Kasumi-1 (cell line): ENCODE results near the gene WNT16.

Experiments used
- DNase-seq, 2 experiments: peaks; one replicate each; lab custom pipeline; 2025; lab: John Stamatoyannopoulos, UW

The WNT16 gene

DNA sequence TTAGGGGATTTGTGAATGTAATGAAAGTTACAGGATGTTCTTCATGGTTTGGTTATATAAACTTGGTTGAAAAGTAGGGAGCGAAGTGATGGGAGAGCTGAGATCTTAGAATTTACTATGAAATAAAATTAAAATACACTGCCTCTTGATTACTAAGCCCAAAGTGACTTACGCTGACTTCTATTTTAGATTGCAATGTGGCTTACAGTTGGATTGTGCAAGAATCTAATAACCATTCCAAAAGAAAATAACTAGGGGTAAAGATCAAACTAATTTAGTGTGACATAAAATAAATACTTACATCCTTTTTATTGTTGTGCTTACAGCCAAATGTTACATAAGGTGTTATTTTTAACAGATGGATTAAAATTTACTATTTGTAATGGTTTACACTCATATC is 15.3 kb downstream of the WNT16 start:
- no peak for DNase-seq

DNA sequence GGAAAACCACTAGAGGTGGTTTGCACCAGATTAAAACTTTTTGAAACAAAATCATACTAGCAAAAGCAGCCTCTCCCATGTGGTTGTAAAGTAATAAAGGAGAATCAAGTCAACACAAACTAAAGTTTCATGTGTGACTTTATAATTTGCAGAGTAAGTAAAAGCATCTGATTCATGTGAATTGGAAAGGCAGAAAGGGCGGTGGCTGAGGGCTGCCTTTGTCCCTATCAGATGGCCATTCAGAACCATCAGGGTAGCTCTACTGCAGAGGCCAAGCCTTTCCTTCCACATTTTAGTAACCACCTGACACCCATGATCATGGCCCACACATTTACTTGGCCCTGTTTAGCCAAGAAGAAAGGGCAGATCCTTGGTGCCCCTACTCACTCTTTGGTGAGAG is 15.7 kb downstream of the WNT16 start:
- no peak for DNase-seq

DNA sequence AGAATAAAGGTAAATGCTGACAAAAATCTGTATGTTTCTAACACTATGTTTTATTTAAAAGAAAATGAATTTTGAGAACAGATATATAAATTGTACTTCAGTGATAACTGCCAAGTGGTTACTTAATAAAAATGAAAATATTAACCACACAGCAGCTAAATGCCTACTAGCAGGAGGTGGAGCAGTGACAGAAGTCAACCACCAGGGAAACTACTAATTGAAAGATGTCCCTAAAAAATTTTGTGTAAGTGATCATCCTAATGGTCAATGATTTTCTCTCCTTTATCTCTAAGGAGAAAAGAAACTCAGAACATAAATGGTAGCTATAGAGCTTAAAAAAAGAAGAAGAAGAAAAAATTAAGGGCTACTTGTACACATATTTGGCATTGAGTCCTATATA is 22.9 kb downstream of the WNT16 start:
- peak in 1 of 2 experiments; percentile 5 for DNase-seq

DNA sequence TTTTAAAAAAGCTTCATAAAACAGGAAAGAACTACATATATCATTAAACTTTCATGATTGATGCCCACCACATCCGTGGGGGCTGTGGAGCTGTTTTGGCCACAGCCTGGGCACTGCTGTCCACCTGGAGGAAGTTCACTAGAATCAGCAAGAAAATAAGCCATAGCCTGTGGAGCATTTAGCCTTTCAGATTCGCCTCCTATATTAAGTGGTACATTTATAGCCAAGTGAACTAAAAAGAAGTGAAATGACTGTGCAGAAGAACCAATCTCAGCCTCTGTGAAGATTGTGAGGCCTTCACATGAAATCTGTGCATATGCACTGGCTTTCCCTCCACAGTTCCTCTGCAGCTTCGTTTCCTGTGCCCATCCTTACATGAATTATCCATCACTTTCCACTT is 23.5 kb downstream of the WNT16 start:
- DNase-seq: no peak

DNA sequence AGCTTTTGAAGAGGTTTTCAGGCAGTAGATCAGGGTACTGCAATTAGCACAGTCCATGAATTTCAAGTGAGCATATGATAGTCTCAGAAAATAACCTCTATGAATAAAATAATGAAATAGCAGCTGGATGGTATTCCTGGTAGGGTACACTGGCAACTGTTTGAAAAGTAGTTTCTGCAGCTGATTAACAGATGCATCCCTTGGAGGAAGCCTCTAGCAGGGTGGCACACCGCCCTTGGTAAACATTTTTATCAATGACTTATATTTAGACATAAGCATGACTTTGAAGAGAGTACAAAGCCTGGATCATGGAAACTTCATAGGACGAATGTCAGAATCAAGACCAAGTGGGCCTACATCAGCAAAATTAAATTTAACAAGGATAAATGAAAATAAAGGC is 26.8 kb downstream of the WNT16 start:
- no peak for DNase-seq

DNA sequence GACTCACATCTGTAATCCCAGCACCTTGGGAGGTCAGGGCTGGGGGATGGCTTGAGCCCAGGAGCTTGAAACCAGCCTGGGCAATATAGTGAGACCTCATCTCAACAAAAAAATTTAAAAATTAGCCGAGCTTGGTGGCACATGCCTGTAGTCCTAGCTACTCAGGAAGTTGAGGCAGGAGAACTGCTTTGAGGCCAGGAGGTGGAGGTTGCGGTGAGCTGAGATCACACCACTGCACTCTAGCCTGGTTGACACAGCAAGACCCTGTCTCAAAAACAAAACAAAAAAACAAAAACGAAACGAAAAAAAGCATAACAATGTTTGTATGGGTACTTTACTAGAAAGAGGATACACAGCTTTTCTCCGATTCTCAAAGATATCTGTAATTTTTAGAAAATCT is 31.8 kb downstream of the WNT16 start:
- DNase-seq: no peak

DNA sequence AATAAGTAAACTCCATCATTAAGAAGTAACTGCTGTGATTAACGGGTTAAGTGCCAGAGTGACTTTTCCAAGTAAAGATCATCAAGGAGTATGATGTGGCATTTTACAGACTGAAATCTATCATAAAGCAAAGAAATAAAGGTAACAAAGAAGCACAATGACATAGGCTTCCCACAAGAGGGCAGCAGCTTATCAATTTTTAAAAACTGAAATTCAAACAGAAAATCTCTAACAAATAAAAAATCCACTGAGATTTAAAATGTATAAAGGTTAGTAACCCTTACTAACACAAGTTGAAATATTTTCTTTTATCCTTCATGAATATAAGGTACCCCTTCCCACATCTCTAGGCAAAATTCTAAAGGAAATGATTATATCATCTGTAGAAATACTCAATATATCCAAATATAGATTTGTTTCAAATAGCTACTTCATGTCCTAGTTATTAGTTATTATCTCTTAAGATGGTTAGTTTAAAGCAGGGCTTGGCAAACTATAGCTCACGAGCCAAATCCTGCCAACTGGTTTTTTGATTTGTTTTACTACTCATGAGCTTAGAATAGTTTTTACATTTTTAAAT is 38.1 kb downstream of the WNT16 start:
- peak; percentile 57 to 66 for DNase-seq

DNA sequence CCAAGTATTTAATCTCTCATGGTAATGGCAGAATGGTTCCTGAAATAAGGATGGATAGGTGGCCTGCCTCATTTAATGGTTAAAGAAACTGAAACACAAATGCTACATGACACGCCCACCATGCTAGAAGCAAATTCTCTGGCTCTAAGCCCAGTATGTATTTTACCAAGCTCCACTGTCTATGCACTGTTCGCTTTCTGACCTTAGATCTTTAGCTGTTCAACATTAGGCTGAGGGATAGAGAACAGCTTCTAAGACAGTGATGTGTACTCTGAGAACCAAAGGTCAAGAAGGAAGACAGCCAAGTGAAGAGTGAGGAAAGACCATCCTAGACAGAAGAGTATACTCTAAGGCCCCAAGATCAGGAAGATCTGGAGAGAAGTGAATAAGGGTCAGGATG is 40.7 kb downstream of the WNT16 start:
- no peak for DNase-seq

DNA sequence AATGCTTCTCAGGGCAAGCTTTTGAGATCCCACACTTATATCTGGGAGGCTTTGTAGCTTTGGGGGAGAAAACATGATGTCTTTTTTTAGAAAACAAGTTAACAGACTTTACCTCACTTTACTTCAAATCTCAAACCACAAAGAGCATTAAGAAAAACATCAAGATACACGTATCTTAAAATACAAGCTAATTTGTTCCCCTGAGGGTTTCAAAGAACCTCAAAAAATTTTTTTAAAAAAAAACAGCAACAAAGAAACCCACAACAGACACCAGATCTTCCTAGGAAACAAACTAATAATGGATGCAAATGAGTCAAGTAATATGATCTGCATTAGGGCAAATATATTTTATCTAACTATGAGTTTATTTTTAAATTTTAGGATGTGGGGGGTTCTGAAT is 42.6 kb downstream of the WNT16 start:
- no peak for DNase-seq

DNA sequence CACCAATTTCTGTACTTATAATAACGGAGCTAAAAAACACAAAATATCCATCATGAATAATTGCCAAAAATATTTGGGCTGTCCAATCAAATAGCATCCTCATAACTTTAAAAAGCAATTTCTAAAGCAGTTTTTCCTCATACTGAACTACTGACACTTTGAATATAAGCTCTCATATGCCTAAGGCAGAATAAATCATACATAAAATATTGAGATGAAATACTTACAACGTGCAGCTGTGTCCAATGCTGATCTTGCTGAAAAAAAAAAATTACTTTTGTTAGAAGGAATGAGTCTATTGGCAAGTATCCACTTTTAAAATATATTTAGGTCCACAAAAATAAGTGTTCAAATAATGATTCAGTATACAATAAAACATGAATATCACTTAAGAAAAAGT is 43.1 kb downstream of the WNT16 start:
- no peak for DNase-seq

DNA sequence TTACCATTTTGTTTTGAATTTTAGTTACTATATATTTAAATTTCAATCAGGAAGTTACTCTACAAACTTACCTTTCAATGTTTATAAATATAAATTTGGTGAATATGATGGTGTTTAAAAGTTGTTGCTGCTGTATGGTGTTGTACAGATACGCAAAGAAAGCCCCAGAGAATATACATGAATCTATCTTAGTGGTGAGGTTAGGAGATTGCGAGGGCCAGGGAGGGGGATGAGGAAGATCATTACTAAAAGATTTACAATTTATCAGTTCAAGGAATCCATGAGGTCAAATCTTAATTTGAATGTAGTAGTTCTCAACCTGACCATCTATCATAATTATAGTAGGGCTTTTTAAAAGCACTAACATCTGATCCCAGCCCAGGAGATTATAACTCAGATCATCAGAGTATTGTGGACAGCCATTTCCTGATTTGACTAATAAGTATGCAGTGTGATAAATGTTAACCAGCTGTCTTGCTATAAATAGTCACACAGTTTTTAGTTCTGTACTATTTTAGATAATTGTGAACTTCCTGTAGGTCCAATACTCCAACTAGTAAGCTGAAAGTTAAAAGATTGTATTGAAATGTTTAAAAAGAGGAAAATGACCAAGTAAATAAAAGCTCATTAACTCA is 43.7 kb downstream of the WNT16 start:
- DNase-seq: no peak

DNA sequence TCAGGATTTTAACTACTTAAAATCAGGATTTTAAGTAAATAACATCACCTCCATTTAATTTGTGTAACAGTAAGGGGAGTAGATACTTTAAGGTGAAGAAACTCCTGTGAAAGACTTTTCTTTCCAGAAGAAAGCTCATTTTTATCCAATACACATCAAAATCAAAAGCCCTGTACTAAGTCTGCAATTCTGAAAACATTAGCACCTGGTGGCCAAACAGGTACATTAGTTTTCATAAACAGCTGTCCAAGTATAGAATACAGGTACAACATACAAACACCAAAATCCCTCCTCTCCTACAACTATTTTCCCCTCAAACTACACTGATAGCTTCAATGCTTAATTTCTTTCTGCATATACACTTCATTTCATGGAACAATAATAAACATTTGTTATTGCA is 44.4 kb downstream of the WNT16 start:
- no peak for DNase-seq

DNA sequence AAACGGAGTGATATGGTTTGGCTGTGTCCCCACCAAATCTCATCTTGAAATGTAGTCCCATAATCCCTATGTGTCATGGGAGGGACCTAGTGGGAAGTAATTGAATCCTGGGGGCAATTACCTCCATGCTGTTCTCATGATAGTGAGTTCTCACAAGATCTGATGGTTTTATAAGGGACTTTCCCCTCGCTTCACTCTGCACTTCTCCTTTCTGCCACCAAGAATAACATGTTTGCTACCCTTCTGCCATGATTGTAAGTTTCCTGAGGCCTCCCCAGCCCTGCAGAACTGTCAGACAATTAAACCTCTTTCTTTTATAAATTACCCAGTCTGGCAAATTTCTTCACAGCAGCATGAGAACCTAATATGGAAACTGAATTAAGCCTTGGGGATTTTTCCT is 48.2 kb downstream of the WNT16 start:
- DNase-seq: peak in 1 of 2 experiments; percentile 2

DNA sequence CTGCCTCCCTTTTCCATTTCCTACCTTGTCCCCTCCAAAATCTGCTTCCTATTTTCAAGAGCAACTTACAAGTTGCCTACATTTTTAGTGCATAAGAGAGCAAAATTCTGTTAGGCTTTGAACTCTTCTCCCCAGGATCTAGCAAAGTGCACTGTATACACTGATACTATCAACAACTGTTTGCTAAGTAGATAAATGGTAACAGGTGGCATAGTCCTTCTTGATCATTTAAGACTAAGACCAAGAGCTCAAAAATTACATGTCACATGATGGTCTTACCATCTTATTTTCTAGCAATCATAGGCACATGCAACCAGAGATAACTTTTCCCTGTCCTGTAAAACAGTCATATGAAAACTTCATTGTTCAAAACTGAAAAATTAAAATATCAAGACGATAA is 51.1 kb downstream of the WNT16 start:
- no peak for DNase-seq

DNA sequence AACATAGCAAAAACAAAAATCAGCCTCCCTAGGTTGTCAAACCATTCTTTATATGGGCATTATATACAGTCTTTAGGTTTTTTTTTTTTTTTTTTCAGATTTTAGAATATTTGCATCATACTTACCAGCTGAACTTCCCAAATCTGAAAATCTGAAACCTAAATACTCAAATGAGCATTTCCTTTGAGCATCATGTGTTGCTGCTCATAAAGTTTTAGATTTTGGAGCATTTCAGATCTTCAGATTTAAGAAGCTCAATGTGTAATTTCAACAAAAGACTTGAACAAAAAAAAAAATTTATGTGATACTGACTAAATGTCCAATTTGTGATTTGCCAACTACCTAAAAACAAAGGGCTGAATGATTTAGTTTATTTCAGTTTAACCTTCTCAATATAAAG is 53.7 kb downstream of the WNT16 start:
- DNase-seq: no peak

DNA sequence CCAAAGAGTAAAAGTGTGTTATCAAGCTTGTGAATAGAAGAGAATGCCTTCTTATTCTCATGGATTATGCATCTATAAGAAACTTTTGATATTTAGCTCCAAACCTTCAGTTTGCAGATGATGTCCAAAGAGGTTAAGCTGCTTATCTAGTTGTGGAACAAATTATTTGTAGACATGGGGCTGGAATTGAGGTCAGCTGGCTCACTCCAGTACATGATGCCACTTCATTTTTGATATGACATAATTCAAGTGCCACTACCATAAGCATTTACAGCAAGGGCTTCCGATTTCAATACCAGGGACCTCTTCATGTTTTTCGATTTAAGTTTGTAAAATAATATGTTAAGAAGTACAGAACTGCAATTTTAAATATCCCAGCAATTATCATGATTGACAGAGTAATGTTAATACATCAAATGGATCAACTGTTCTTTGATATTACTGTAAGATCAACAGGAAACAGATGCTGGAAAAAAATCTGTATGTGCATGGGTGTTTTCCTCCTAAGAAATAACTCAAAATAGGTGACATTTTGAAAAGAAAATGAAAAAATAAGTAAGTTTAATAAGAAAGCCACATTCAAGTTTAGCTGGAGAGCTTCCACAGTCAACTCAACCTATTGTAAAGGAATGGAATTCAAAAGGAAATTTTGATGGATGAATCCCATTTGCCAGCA is 54.6 kb downstream of the WNT16 start:
- no peak for DNase-seq

DNA sequence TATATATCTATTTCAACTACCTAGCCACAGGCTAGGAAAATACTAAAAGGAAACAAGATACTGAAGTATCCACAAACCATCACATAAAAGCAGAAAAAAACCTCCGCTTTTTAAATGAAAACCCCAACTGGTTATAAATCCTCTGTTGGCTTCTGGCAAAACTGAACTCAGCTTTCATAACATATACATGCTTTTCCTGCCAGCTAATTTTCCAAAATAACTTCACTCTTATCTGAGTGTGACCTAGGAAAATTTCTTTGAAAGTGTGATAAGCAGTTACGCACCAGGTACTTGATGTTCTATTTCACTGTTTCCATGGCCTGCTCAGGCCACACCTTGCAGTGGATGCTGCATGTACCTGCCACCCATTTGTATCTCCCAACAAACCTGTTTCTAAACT is 55.5 kb downstream of the WNT16 start:
- DNase-seq: no peak

DNA sequence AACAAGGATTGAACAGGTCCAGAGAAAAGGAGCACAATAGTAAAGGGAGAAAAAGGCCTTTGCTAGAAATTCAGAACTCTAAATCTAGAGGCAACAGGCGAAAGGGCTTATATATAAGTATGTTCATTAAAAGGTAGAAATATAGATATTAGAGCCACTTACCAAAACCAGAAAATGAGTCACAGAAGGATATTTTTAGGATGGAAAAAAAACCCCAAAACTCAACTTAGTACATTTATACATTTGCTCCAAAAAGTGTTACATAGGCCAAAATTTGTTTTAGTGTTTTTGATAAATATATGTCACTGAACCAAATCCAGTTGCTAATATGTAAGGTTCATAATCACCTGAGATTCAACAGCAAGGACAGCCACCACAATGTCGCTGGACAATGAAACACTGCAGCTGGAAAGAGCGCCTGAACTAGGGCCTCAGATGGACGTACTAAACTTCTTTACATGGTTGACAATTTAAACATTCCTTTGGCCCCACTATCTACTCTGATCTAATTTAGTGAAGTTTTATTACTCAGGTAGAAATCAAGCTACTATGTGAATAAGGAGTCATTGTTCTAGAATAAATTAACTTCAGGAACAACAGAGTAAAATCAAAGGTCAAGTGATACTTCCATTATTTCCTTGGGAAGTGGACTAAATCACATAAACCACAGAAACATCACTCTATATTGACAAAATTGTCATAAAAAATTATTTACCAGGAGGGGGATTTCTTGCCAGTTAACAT is 56.4 kb downstream of the WNT16 start:
- no peak for DNase-seq

DNA sequence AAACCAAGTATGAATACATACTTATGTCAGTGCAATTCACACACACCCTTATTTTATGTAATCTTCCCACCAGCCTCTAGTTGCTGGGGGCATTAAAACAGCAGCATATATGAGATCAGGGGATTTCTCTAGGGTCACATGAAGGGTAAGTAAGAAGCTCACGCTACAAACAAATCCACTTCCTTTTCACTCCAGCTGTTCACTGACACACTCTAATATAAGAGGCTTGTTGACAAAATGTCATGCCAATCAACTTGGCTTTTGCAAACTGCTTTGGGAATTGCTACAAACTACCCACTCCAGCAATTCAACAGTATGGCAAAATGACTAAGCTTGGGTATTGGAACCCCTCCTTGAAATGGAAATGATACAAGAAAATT is 57.0 kb downstream of the WNT16 start:
- DNase-seq: peak; percentile 3 to 13

DNA sequence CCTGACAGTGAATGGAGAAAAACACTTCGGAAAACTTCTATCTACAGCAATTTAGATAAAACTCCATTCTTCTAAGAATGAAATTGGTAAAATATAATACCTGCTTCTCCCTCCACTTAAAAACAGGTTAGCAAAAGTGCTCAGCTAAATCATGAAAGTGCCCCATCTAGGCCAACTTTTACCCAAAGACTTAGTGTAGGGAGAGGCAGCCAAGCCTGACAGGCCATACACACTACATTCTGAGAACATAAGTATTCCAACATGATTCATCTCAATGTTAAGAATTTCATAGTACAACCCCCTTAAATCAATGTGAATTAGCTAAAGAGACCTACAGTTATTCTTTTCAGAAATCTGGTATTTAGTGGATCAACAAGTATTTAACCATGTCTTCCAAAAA is 60.1 kb downstream of the WNT16 start:
- no peak for DNase-seq

DNA sequence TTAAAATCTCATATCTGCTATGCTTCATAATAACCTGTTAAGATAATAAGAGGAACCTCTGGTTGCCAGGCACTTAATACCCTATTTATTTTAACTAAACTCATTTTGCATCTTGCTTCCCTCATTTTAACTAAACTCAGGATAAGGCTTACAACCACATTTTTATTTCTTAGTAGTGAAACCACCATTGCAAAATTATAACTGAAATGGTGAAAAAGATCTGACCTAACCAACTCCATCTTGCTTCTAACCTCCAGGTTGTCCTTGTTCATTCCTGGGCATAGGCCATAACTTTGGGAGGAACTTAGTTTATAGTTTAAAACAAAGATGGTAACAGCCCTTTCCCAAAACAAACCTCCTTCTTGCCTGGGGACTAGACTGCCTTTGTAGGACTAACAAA is 61.3 kb downstream of the WNT16 start:
- DNase-seq: no peak

DNA sequence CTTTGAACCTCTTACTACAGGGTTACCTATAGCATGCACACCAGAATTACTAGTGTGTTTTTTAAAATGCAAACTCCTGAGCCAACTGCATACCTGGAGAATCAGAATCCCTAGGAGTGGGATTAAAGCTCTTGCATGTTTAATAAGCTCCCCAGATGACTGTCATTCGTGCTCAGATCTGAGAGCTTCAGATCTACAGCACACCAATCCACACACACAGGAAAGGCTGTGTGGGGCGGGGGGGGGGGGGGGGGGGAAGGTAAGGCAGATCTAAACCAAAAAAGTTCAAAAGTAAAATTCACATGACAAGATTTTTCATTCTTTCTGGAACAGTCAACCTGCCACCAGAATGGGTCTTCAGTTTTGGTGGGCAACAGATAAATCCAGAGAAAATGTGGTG is 61.8 kb downstream of the WNT16 start:
- no peak for DNase-seq
